GM19397 (cell line): ENCODE measurements around the gene VPREB3.

Experiments used
- ATAC-seq: cut with Tn5 transposase; IDR thresholded peaks from one replicate; pipeline ENCODE4 v1.9.1; 2021; ENCODE audit warnings: mild to moderate bottlenecking, moderate library complexity; ENCODE audit not compliant: unreplicated experiment

The VPREB3 gene

DNA sequence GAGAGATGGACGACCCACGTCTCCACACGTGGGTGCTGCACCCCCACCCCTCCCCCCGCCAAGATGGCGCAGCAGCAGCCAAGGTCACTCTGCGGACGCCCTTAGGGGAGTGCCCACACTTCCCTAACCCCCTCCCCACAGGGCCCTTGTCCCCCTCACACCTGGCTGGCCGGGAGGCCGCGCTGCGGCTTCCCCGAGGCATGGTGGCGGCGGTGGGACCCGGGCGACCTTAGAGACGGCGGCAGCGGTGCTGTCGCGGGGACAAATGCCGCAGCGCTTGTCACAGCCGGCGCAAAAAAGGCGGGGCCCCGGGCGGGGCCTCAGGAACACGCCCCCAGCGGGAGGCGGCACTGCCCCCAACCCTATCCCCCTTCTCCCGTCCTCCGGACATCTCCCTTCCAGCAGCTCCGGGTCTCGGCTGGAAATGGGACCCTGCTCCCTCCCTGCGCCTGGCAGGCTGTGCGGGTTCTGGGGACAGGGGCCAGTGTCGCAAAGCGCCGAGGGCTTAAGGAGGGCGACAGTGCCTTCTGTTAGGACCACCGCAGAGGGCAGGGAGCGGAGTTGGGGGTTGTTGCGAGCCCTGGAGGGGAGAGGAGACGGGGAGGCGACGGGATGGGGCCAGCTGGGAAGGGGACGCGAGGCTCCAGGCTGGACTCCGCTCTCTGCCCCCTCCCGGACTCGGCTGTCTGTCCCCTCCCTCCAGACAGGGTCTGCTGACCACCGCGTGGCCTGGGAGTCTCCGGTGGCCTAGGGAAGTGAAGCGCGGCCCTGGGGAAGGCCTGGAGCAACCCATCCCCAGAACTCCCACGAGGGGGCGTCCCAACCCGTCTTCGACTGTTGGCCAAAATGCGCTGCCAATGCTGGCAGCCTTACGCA lies 13.7 kb upstream of the VPREB3 start, which contains the start of gene CHCHD10:
TSS of gene CHCHD10 (minus strand) at position 300 of the 876 bp plus-strand sequence. CDS start at position 202, 98 bp downstream.
- ATAC-seq, result peak; percentile 63

DNA sequence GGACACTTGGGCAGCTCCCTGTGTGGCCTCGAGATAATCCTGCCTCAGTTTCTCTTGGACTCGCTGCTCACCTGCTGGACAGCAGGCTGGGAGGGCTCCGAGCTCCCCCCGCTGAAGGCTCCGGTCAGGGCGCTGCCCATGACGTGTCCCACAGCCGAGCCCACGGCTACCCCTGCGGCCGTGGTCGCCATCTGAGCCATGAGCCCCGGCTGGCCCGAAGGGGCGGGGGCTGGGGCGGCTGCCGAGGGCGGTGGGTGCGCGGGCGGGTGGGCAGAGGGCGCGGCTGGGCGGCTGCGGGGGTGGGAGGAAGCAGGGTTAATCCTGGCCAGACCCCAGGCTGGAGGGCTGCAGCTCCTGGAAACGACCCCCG lies 13.1 kb upstream of the VPREB3 start:
- no peak for ATAC-seq

DNA sequence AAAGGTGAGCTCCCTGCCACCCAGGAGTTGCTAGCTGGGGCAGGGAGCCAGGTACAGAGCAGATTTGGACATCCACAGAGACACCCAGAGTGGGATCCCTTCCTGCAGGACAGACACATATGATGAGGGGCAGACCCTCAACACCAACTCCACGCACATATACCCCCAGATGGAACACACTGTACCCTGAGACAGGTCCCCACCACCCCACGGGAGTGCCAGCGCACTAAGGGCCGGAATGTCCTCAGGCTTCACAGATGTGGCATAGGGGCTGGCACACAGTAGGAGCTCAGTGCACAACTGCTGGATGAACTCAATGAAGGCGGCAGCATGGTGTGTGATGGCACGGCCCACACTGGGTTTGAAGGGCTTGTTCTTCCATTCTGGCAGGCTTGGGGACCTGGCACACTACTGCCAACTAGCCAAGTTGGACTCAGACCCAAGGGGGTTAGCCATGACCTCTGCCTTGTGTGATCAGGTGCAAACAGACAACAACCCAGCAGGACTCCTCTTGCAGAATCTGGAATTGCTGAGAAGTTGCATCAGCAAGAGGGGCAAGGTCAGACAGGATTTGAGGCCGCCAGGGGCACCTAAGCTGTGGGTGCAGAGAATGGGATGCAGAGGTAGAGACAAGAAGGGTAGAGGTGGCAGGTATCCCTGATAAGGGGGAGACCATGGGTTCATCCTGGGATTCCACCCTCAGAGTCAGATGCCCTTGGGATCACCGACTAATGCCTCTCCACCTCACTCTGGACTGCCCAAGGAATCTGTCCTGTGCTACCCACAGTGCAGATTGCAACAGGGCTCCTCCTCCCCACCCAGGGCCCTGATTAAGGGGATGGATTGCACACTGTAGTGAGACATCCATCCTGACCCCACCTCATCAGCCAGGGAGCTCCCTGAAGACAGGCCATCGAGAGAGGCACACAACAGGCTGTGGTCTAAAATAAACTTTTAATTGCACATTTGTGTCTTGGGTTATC lies 11.0 kb upstream of the VPREB3 start:
- no peak for ATAC-seq

DNA sequence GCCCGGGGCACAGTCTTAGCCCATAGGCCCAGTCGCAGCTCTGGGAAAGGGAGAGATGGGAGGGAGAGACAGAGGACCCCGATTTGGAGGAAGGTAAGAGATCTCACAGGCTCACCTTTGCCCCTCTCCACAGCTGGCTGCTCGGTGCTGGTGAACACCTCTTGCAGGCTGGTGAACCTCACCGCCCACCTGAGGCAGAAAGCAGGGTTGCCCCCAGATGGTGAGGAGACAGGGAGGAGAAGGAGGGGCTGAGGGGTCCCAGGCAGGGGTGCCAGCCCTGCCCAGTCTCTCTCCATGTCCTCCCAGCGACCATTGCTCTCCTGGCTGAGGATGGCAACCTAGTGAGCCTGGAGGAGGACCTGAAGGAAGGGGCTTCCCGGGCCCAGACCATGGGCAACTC lies 9.7 kb upstream of the VPREB3 start:
- no peak for ATAC-seq

DNA sequence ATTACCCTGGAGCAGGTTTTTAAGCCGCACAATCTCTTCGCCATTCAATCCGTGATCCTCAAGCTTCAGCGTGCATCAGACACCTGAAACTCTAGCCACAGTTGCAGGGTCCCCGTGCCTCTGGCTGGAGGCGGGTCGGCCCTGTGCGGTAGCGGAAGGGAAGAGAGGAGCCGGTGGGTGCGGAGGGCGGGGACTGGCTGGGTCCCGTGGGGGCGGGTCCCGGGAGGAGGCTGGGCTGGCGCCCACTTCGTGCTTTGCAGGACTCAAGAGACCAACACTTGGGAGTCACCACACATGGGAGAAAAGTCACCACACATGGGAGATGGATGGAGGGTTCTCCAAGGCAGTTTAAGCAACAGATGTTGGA lies 9.3 kb upstream of the VPREB3 start:
- ATAC-seq, result no peak

DNA sequence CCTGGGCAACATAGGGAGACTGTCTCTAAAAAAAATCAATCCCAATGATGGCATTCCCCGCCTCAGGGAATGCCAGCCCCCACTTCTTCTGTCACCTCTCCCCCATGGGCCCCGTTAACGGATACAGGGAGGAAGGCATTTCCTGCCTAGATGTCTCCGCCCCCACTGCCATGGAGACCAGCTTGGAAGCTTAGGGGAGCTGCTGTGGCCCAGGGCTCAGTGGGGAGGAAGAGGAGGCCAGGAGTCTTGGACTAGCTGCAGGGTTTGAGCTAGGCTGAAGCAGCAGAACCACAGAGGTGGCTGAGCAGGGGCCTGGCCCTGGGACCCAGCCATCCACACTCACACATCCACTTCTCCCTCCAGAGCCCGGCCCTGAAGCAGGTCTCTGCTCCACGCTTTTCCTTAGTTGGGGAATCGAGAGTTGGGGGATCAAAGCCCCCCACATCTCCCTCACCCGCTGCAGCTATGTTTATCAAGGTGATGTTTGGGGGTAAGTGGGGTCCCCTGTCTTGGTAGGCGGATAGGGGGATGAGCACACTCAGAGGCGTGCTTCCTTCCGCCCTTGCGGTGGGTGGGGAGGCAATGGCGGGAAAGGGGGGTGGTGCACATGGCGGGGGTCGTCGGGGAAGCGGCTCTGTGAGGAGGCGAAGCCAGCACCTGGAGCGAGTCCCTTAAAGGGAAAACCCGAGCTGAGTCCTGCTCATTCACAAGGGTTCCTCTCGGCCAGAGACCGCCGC lies 8.8 kb upstream of the VPREB3 start, which contains the start of gene C22orf15:
TSS of gene C22orf15 (plus strand) at position 149 of the 737 bp plus-strand sequence. CDS start at position 466, 317 bp downstream.
- ATAC-seq, result no peak

DNA sequence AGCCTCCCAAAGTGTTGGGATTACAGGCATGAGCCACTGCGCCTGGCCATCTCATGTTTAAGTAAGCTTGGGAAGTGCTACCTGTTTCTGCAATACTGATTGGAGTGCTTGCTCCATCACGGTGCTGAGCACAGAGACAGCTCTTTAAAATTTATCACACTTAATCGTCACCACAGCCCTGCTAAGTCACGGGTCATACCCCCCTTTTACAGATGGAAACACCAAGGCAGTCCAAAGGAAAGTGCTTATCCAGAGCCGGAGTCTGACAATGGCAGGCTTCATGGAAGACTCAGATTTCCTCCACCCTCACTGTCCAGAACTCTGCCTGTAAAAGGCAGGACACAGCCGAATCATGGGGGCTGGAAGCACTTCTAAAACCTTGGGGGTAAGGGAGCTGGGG lies 5.8 kb upstream of the VPREB3 start:
- ATAC-seq, result no peak

DNA sequence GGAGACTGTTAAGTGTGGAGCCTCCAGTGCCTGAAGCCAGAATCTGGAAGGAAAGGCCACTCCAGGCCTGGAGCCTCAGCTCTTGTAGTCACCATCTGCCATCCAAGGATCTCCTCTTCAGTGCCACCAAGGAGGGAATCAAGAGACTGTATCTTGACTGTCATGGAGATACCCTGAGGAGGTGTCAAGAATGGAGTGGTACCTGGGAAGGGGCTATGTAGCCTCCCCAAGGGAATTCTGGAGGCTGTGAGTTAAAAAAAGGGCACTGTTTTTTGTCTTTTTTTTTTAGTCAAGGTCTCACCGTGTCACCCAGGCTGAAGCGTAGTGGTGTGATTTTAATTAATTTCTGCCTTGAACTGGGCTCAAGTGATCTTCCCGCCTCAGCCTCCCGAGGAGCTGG lies 5.3 kb upstream of the VPREB3 start:
- ATAC-seq, result no peak

DNA sequence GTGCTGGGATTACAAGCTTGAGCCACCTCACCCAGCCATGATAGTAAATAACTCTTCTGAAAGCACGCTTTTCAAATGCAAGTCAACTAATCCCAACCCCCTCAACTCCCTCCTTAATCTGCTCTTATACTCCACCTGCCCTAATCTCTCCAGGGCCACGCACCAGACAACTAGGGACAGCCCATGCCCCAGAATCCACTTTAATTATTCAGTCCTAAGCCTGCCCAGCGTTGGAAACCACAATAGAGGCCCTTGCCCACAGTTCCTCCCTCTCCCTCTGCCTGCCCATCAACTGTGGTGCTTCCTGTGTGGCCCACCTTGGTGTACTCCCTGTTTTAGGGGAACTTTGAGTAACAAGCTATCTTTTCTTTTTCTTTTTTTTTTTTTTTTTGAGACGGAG lies 2.7 kb upstream of the VPREB3 start:
- ATAC-seq, result no peak

DNA sequence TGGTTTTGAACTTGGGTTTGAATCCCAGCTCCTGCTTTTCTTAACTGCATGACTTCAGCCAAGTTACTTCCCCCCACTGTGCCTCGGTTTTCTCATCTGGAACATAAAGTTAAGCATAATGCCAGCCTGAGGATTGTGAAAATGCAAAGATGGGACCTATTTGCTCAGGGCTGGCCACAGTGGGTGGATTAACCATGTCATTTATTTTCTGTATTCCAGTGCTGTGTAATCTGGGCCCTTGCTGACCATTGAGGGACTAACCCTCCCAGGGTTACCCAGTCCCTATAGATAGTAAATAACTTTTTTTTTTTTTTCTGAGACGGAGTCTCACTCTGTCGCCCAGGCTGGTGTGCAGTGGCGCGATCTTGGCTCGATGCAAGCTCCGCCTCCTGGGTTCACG lies 1.5 kb upstream of the VPREB3 start:
- no peak for ATAC-seq

DNA sequence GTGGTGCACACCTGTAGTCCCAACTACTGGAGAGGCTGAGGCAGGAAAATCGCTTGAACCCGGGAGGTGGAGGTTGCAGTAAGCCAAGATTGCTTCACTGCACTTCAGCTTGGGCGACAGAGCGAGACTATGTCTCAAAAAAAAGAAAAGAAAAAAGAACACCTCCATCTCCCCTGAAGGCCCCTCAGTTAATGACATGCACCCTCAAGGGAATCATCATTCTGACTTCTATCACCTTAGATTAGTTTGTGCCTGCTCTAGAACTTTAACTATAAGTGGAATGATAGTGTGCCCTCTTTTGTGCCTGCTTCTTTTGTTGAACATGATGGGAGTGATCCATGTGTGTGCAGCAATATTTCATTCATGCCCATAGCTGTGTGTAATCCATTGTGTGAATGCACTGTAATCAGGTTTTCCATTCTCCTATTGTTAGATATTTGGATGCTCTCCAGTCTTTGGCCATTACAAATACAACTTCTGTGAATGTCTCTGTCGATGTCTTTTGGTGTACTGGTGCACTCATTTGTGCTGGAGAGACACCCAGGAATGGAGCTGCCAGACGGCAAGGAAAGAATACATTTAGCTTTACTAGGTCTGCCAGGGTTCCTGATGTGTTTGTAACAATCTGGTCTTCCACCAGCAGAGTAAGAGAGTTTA lies 883 bp upstream of the VPREB3 start:
- no peak for ATAC-seq

DNA sequence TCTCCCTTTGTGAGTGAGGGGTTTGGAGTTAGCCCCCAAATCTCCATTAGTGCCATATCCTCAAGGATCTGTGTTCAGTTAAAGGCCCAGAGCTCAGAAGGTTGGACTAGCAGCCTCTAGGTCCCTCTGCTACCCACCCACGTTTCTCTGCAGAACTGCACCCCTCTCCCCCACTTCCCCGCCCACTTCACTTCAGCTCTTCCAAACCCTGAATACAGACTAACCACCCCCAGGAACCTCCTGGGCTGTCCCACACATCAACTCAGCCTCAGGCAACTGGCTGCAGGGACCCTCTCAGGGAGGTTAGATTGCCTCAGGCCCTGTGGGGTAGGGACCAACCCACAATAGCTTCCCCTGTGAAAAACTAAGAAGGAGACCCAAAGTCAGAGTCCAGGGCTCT lies 840 bp downstream of the VPREB3 start:
- ATAC-seq, result no peak

DNA sequence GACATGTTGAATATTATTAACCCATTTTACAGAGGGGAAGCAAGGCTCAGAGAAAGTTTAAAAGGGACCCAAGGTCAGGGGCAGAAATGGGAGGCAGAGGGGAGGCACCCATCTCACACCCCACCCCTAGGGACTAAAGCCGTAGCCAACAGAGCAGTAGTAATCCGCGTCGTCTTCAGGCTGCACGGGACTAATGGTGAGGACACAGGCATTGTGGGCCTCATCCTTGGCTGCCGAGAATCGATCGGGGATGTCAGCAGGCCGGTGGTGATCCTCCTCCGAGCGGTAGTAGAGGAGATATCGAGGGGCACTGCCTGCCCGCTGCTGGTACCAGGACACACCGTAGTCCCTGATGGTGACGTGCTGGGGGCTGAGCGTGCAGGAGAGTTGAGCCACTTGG lies 1.5 kb downstream of the VPREB3 start:
- no peak for ATAC-seq

DNA sequence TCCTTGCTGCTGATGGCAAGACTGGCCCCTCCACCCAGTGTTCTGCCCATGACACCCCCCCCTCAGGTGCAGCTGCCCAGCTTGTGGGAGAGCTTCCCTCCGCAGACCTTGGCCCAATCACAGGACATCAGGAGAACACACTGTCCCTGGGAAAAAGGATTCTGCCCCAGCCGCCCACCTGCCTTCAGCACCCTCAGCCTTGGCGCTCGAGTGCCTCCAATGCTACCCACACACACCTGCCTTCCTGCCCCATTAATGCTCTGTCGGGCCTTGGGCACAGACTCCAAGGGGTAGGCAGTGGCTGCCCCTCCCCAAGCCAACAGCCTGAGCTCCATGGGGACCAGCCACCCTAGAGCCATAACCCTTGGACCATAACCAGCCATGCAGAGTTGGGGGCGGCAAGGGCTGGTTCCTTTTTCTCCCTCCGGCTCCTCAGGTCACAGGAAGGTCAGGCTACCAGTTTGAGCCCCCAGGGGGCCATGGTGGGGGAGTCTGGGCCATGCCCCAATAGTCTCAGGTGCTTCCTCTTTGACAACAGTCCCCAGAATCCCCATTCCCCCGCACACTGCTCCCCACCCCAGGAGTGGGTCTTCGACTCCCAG lies 2.0 kb downstream of the VPREB3 start:
- ATAC-seq, result no peak

DNA sequence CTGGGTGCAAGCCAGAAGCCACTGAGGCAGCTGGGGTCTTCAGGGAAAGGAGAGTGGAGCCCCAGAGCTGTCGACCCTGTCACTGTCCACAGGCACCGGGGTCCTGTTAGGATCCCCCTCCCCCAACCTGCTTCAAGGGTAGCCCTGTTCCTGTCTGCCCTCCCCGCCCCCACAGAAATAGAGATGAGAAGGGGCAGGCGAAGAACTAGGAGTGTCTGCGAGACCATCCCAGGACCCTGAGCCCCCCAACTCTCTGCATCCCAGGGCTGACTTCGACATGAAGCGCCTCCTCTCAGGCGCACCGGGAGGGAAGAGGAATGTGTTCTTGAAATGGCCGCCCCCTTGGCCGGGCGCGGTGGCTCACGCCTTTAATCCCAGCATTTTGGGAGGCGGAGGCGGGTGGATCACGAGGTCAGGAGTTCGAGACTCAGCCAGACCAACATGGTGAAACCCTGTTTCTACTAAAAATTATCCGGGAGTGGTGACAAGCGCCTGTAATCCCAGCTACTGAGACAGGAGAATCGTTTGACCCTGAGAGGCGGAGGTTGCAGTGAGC lies 2.7 kb downstream of the VPREB3 start:
- peak; percentile 2 for ATAC-seq

DNA sequence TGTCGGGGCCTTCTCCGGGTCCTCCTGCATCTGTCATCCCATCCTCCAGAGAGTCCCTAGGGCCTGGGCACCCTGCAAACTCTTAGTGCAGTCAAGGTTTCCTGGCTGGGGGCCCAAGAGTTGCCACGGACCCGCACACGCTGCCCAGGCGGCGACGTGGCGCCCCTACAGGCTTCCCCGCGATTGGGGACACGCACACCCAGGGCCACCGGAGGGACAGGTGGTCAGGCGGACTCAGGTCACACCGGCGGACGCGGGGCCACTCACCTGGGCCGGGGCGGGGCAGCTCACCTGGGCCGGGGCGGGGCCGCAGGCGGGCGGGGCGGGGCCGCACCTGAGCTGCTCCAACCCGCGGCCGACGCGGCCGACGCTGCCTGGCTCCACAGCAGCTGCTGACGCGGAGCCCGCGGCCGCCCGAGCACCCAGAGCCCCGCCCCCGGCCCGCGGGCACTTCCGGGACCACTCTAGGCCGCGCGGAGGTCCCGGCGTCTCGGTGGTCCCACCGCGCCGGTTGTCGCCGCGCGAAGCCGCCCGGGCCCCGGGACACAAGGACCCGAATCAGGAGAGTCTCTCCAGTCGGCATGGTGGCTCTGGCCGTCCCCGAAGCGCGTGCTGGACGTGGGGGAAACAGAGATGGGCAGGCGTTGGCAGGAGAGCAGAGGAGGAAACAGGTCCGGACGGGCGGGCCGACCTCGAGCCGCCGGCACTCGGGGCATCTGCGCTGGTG lies 3.3 kb downstream of the VPREB3 start, which contains the start of gene ZNF70:
TSS of gene ZNF70 (minus strand) at position 399 of the 727 bp plus-strand sequence. CDS start 5,972 bp downstream, outside the sequence.
- peak; percentile 77 for ATAC-seq

DNA sequence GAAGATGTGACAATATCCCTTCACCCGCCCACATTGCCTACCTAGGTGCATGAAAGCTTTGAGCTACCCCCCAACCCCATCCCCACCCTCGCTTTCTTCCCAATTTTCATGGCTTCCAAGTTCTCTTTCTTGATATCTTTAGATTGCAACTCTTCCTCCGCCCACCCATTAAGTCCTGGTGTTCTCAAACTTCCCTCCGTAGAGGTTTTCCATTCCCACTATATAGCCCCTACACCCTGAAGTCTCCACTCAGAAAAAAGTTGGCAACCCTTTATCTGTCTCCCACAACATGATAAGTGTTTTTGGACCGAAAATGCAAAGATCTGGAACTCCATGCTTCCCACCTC lies 3.9 kb downstream of the VPREB3 start:
- ATAC-seq, result no peak

DNA sequence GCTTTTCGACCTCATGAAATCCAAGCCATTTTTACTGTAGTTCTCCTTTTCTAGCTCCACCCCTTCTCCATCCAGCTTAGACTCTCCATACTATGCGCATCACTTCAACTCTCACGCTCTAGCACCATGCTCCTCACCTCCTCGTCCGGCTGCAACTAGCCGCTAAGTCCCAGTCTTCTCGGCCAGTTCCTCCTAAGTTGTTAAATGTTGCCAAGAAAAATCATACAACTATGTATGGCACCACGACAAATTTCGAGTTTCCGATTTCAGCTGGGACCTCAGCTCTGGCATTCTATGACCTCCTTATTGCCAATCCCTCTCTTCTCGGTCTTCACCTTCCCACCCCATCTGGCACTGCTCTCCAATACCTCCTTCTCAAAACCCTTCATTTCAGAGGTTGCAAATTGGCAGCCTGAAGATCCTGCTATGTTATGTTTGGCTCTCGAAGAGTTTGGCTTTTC lies 4.4 kb downstream of the VPREB3 start:
- ATAC-seq, result no peak

DNA sequence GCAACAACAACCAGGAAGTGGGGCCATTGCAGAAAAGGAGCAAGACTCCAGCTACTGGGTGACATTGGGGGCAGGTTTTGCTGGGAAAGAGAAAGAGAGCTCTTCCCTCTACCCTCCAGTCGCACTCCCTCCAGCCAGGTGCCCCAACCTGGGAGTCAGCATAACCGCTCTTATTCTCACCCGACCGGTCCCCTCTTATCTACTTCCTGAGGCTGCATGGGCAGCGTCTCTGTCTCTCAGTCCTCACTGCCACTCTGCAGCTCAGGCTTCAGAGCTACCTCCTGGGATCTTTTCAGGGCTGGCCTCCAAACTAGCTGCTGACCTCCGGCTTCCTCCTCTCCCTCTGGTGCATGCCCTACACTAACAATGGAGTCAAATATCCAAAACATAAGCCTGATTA lies 8.4 kb downstream of the VPREB3 start:
- no peak for ATAC-seq
